ENCODE results near the gene PPOX.

PPOX gene

DNA sequence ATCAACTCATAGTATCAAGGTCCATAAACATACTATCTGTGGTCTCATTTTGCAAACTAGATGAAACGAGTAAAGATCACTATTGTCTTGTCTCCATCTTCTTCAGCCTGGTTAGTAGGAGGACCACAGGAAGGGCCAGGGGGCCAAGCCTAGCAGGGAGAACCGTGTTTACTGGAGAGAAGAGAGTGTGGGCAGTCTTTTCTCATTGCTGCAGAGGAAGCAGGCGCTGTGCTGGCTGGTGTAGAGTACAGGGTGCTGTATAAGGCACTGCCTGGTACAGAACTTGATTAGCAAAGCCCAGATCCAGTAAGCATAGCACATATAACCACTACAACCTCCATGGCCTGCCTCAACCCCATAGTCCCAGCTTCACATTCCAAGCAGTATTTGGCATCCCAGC, 21.1 kb downstream of the PPOX start:
- H3K9me2 ChIP-seq (replicated peaks; ENCODE audit: control insufficient read depth, low read length) = no peaks in the 10 kb centered on the region
- H3K36me3 ChIP-seq (ENCODE audit: control insufficient read depth, low read length) = no peaks in the 10 kb centered on the region
- H4K20me1 ChIP-seq (ENCODE audit: control insufficient read depth, insufficient read depth, low read depth, low read length) = no peaks in the 10 kb centered on the region
- no peaks in the 10 kb centered on the region for H3K9me3 ChIP-seq (ENCODE audit: control insufficient read depth, insufficient read depth, low read length)
- peaks cover 15% of the 10 kb centered on the region for H3F3A ChIP-seq (ENCODE audit: control insufficient read depth, insufficient read depth)
- peaks cover 46% of the 10 kb centered on the region for H3K4me1 ChIP-seq (ENCODE audit: control insufficient read depth, low read length)
- no peak overlapping the region for H3K4me2 ChIP-seq (ENCODE audit: low read length)
- H3K27me3 ChIP-seq (ENCODE audit: control insufficient read depth, low read length) = no peaks in the 10 kb centered on the region
- no peak overlapping the region for H3K27ac ChIP-seq (ENCODE audit: low read depth, low read length)
- H3K79me2 ChIP-seq (ENCODE audit: control insufficient read depth, low read length) = no peaks in the 10 kb centered on the region
- TF ChIP-seq, protein P1, sequence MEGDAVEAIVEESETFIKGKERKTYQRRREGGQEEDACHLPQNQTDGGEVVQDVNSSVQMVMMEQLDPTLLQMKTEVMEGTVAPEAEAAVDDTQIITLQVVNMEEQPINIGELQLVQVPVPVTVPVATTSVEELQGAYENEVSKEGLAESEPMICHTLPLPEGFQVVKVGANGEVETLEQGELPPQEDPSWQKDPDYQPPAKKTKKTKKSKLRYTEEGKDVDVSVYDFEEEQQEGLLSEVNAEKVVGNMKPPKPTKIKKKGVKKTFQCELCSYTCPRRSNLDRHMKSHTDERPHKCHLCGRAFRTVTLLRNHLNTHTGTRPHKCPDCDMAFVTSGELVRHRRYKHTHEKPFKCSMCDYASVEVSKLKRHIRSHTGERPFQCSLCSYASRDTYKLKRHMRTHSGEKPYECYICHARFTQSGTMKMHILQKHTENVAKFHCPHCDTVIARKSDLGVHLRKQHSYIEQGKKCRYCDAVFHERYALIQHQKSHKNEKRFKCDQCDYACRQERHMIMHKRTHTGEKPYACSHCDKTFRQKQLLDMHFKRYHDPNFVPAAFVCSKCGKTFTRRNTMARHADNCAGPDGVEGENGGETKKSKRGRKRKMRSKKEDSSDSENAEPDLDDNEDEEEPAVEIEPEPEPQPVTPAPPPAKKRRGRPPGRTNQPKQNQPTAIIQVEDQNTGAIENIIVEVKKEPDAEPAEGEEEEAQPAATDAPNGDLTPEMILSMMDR (IDR thresholded peaks at IDR 0.05; ENCODE audit: low read depth, low read length, poor library complexity, severe bottlenecking) = no peak
- no peak for TF ChIP-seq EZH2phosphoT487 (IDR thresholded peaks at IDR 0.05; ENCODE audit: borderline replicate concordance, low read length)
- no peak overlapping the region for H3K4me3 ChIP-seq (ENCODE audit: low read length)

DNA sequence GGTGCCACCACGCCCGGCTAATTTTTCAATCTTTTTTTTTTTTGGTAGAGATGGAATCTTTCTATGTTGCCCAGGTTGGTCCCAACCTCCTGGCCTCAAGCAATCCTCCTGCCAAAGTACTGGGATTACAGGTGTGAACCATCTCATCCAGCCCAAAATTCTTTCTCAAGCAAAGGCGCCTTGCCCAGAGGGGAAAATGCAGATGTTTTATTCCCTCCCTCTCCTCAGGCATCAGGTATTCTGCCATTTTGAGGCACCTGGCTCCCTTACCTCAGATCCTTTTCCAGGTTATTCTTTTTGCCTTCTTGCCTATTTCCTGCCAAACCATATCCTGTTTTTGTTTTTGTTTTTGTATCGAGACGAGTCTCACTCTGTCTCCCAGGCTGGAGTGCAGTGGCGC, 22.2 kb downstream of the PPOX start:
- peaks cover 46% of the 10 kb centered on the region for H3K4me1 ChIP-seq (ENCODE audit: control insufficient read depth, low read length)

DNA sequence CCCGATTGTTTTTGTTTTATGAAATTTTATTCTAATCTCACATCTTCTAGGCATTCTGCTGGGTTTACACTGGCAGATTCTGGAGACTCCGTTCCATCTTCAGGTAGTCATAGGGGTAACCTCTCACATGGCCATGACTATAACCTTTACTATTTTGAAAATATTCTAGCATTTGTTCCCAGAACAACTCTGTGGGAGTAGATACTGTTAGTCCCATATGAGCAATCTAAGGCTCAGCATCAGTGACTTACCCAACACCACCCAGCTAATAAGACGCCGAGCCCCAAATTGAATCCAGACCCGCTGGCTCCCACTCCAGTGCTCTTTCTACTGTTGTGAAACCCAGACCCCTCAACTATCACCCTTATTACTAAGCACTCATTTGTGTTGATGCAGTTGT, 22.8 kb downstream of the PPOX start:
- H3K9me3 ChIP-seq (ENCODE audit: control insufficient read depth, insufficient read depth, low read length) = no peaks in the 10 kb centered on the region
- H3K9me2 ChIP-seq (replicated peaks; ENCODE audit: control insufficient read depth, low read length) = no peaks in the 10 kb centered on the region
- peaks cover 43% of the 10 kb centered on the region for H3K4me1 ChIP-seq (ENCODE audit: control insufficient read depth, low read length)
- peaks cover 15% of the 10 kb centered on the region for H3F3A ChIP-seq (ENCODE audit: control insufficient read depth, insufficient read depth)
- no peaks in the 10 kb centered on the region for H3K27me3 ChIP-seq (ENCODE audit: control insufficient read depth, low read length)
- H3K4me3 ChIP-seq (ENCODE audit: low read length) = no peak overlapping the region
- H4K20me1 ChIP-seq (ENCODE audit: control insufficient read depth, insufficient read depth, low read depth, low read length) = no peaks in the 10 kb centered on the region
- no peaks in the 10 kb centered on the region for H3K79me2 ChIP-seq (ENCODE audit: control insufficient read depth, low read length)
- H3K4me2 ChIP-seq (ENCODE audit: low read length) = no peak overlapping the region
- no peak overlapping the region for H3K27ac ChIP-seq (ENCODE audit: low read depth, low read length)
- no peak for TF ChIP-seq EZH2phosphoT487 (IDR thresholded peaks at IDR 0.05; ENCODE audit: borderline replicate concordance, low read length)
- H3K36me3 ChIP-seq (ENCODE audit: control insufficient read depth, low read length) = no peaks in the 10 kb centered on the region

More for the DNA sequence above, 22.2 kb downstream of the PPOX start:
- Histone ChIP-seq H3K9me3 (ENCODE audit: control insufficient read depth, insufficient read depth, low read length) (no peaks in the 10 kb centered on the region), H4K20me1 (ENCODE audit: control insufficient read depth, insufficient read depth, low read depth, low read length) (no peaks in the 10 kb centered on the region), H3K4me2 (ENCODE audit: low read length) (no peak overlapping the region), H3K27ac (ENCODE audit: low read depth, low read length) (no peak overlapping the region), H3K27me3 (ENCODE audit: control insufficient read depth, low read length) (no peaks in the 10 kb centered on the region), H3K79me2 (ENCODE audit: control insufficient read depth, low read length) (no peaks in the 10 kb centered on the region), H3K4me3 (ENCODE audit: low read length) (no peak overlapping the region), H3F3A (ENCODE audit: control insufficient read depth, insufficient read depth) (peaks cover 15% of the 10 kb centered on the region), H3K36me3 (ENCODE audit: control insufficient read depth, low read length) (no peaks in the 10 kb centered on the region), H3K9me2 (replicated peaks; ENCODE audit: control insufficient read depth, low read length) (no peaks in the 10 kb centered on the region)
- no peak for TF ChIP-seq EZH2phosphoT487 (IDR thresholded peaks at IDR 0.05; ENCODE audit: borderline replicate concordance, low read length)
- TF ChIP-seq, protein P1 (IDR thresholded peaks at IDR 0.05; ENCODE audit: low read depth, low read length, poor library complexity, severe bottlenecking) = no peak

DNA sequence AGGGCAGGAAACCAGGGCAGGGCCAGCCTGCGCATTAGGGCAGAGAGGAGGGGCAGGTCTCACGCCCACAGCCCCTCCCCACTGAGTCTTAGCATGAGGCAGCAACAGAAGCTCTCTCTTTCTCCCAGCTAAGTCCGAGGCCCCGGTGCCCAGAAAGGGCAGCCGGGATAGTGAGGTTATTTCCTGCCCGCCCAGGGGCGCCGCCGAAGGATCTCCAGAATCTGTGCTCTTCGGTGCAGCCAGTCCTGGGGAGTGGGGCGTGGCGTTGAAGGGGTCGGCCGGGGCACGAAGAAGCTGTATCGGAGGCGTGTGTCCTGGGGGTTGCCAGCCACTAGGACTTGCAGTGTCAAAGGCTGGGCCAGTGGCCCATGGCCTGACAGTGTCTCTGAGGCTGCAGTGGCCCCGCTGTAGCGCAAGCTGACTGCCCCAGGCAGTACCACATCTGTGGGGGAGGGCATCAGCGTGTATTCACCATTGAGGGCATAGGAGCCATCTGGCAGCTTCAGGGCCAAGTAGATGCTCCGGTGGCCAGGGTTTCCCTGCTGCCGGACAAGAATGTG, 24.8 kb downstream of the PPOX start:
- TF ChIP-seq, protein P1 (IDR thresholded peaks at IDR 0.05; ENCODE audit: low read depth, low read length, poor library complexity, severe bottlenecking) = no peak
- no peak for TF ChIP-seq EZH2phosphoT487 (IDR thresholded peaks at IDR 0.05; ENCODE audit: borderline replicate concordance, low read length)
- Histone ChIP-seq H3K4me1 (ENCODE audit: control insufficient read depth, low read length) (peaks cover 41% of the 10 kb centered on the region), H3F3A (ENCODE audit: control insufficient read depth, insufficient read depth) (peaks cover 14% of the 10 kb centered on the region), H3K4me3 (ENCODE audit: low read length) (no peak overlapping the region), H3K9me2 (replicated peaks; ENCODE audit: control insufficient read depth, low read length) (no peaks in the 10 kb centered on the region), H3K4me2 (ENCODE audit: low read length) (no peak overlapping the region), H3K27me3 (ENCODE audit: control insufficient read depth, low read length) (no peaks in the 10 kb centered on the region), H3K9me3 (ENCODE audit: control insufficient read depth, insufficient read depth, low read length) (no peaks in the 10 kb centered on the region), H3K79me2 (ENCODE audit: control insufficient read depth, low read length) (no peaks in the 10 kb centered on the region), H4K20me1 (ENCODE audit: control insufficient read depth, insufficient read depth, low read depth, low read length) (no peaks in the 10 kb centered on the region), H3K27ac (ENCODE audit: low read depth, low read length) (no peak overlapping the region), H3K36me3 (ENCODE audit: control insufficient read depth, low read length) (no peaks in the 10 kb centered on the region)

Measured in DOHH2 (cell line).